SJCRH30 (cell line): Measurements from ENCODE around the gene ANKFN1. TPM values are rescaled to one million over a fixed set of nuclear protein-coding genes. Genes with fewer than 3 reads are reported as not detected.

Experiments used
- DNase-seq, 2 experiments: peaks; one replicate each; pipeline ENCODE4 v3.0.0-alpha.2; 2015 to 2020
- H3K27ac ChIP-seq: fragments of 250-450 bp; sonication (Bioruptor Pico); 2 replicates; pipeline ENCODE4 v1.5.1; 2020; ENCODE audit warnings: mild to moderate bottlenecking, moderate library complexity
- H3K27me3 ChIP-seq: fragments of 250-450 bp; sonication (Bioruptor Pico); 2 replicates; pipeline ENCODE4 v1.5.1; 2020; ENCODE audit warnings: mild to moderate bottlenecking, moderate library complexity
- H3K36me3 ChIP-seq: fragments of 250-450 bp; sonication (Bioruptor Pico); 2 replicates; pipeline ENCODE4 v1.5.1; 2020; ENCODE audit warnings: mild to moderate bottlenecking, moderate library complexity
- H3K4me1 ChIP-seq: fragments of 250-450 bp; sonication (Bioruptor Pico); 2 replicates; pipeline ENCODE4 v1.5.1; 2020; ENCODE audit warnings: mild to moderate bottlenecking, moderate library complexity
- H3K4me3 ChIP-seq: fragments of 250-450 bp; sonication (Bioruptor Pico); 2 replicates; pipeline ENCODE4 v1.5.1; 2020; ENCODE audit warnings: mild to moderate bottlenecking, moderate library complexity
- H3K9me3 ChIP-seq: fragments of 250-450 bp; sonication (Bioruptor Pico); replicated peaks from 2 replicates; pipeline ENCODE4 v1.5.1; 2020; ENCODE audit warnings: mild to moderate bottlenecking, moderate library complexity
- total RNA-seq: library from RNA; depleted of rRNA; stranded (reverse); fragments of >200 nt; shearing (Covaris generic); gene quantifications from 2 replicates; pipeline ENCODE4 v1.2.3, GENCODE V29; 2014

Gene ANKFN1
- total RNA-seq, 1 experiment from 2014 or later: 1.0 TPM

- no peaks in the 10 kb centered on the region for H3K27me3 ChIP-seq
- no peak overlapping the region for H3K27ac ChIP-seq
- H3K9me3 ChIP-seq: no peaks in the 10 kb centered on the region
- no peaks in the 10 kb centered on the region for H3K4me1 ChIP-seq
- DNase-seq: no peak
- H3K36me3 ChIP-seq: no peaks in the 10 kb centered on the region
- H3K4me3 ChIP-seq: no peak overlapping the region
Observed at GRCh38 chr17:56310782-56311181, 157.5 kb downstream of the ANKFN1 start.

- no peak for DNase-seq
- H3K9me3 ChIP-seq: no peaks in the 10 kb centered on the region
- H3K27me3 ChIP-seq: no peaks in the 10 kb centered on the region
- no peak overlapping the region for H3K4me3 ChIP-seq
- H3K27ac ChIP-seq: no peak overlapping the region
- no peaks in the 10 kb centered on the region for H3K36me3 ChIP-seq
- no peaks in the 10 kb centered on the region for H3K4me1 ChIP-seq
Observed at GRCh38 chr17:56313201-56313600, 159.9 kb downstream of the ANKFN1 start.

- DNase-seq: no peak
- Histone ChIP-seq H3K27me3 (no peaks in the 10 kb centered on the region), H3K27ac (no peak overlapping the region), H3K9me3 (no peaks in the 10 kb centered on the region), H3K36me3 (no peaks in the 10 kb centered on the region), H3K4me3 (no peak overlapping the region), H3K4me1 (no peaks in the 10 kb centered on the region)
Observed at GRCh38 chr17:56314026-56314425, 160.8 kb downstream of the ANKFN1 start.

GRCh38 chr17:56314984-56315602 lies 161.8 kb downstream of the ANKFN1 start:
- no peak overlapping the region for H3K4me3 ChIP-seq
- no peaks in the 10 kb centered on the region for H3K27me3 ChIP-seq
- H3K4me1 ChIP-seq: peaks cover 2% of the 10 kb centered on the region; the same call in 1 of the 2 replicates
- no peaks in the 10 kb centered on the region for H3K9me3 ChIP-seq
- H3K27ac ChIP-seq: no peak overlapping the region
- DNase-seq: no peak
- no peaks in the 10 kb centered on the region for H3K36me3 ChIP-seq

- Histone ChIP-seq H3K4me1 (peaks cover 3% of the 10 kb centered on the region; the same call in 1 of the 2 replicates), H3K27ac (no peak overlapping the region), H3K36me3 (no peaks in the 10 kb centered on the region), H3K9me3 (no peaks in the 10 kb centered on the region), H3K4me3 (no peak overlapping the region), H3K27me3 (no peaks in the 10 kb centered on the region)
- DNase-seq: no peak
Observed at GRCh38 chr17:56316604-56317003, 163.3 kb downstream of the ANKFN1 start.

GRCh38 chr17:56317351-56318208 lies 164.3 kb downstream of the ANKFN1 start:
- Histone ChIP-seq H3K27me3 (no peaks in the 10 kb centered on the region), H3K9me3 (no peaks in the 10 kb centered on the region), H3K4me3 (no peak overlapping the region), H3K4me1 (peaks cover 3% of the 10 kb centered on the region; the same call in 1 of the 2 replicates), H3K27ac (no peak overlapping the region), H3K36me3 (no peaks in the 10 kb centered on the region)
- DNase-seq: no peak

- Histone ChIP-seq H3K4me1 (peaks cover 6% of the 10 kb centered on the region), H3K36me3 (no peaks in the 10 kb centered on the region), H3K27ac (no peak overlapping the region), H3K4me3 (no peak overlapping the region), H3K27me3 (no peaks in the 10 kb centered on the region), H3K9me3 (no peaks in the 10 kb centered on the region)
- DNase-seq: peak in 1 of 2 experiments; percentile 67
Observed at GRCh38 chr17:56319531-56319930, 166.3 kb downstream of the ANKFN1 start.

GRCh38 chr17:56320443-56320842 lies 167.2 kb downstream of the ANKFN1 start:
- Histone ChIP-seq H3K36me3 (no peaks in the 10 kb centered on the region), H3K27me3 (no peaks in the 10 kb centered on the region), H3K4me1 (peaks cover 8% of the 10 kb centered on the region), H3K27ac (no peak overlapping the region), H3K4me3 (peak overlapping the region; percentile 22), H3K9me3 (no peaks in the 10 kb centered on the region)
- peak; percentile 9 to 44 for DNase-seq

- Histone ChIP-seq H3K4me1 (peaks cover 8% of the 10 kb centered on the region), H3K9me3 (no peaks in the 10 kb centered on the region), H3K27me3 (no peaks in the 10 kb centered on the region), H3K4me3 (no peak overlapping the region), H3K36me3 (no peaks in the 10 kb centered on the region), H3K27ac (no peak overlapping the region)
- no peak for DNase-seq
Observed at GRCh38 chr17:56322991-56323390, 169.7 kb downstream of the ANKFN1 start.

GRCh38 chr17:56324676-56325075 lies 171.4 kb downstream of the ANKFN1 start:
- H3K4me3 ChIP-seq: no peak overlapping the region
- no peaks in the 10 kb centered on the region for H3K27me3 ChIP-seq
- H3K4me1 ChIP-seq: peaks cover 8% of the 10 kb centered on the region
- no peaks in the 10 kb centered on the region for H3K9me3 ChIP-seq
- peak in 1 of 2 experiments; percentile 6 for DNase-seq
- H3K36me3 ChIP-seq: no peaks in the 10 kb centered on the region
- H3K27ac ChIP-seq: no peak overlapping the region

GRCh38 chr17:56325313-56326000 lies 172.2 kb downstream of the ANKFN1 start:
- no peak for DNase-seq

GRCh38 chr17:56326001-56326359 lies 172.7 kb downstream of the ANKFN1 start:
- Histone ChIP-seq H3K27me3 (no peaks in the 10 kb centered on the region), H3K27ac (no peak overlapping the region), H3K4me1 (peaks cover 5% of the 10 kb centered on the region), H3K9me3 (no peaks in the 10 kb centered on the region), H3K4me3 (no peak overlapping the region), H3K36me3 (no peaks in the 10 kb centered on the region)
- no peak for DNase-seq

More at GRCh38 chr17:56325313-56326000, 172.2 kb downstream of the ANKFN1 start:
- Histone ChIP-seq H3K36me3 (no peaks in the 10 kb centered on the region), H3K4me1 (peaks cover 5% of the 10 kb centered on the region), H3K9me3 (no peaks in the 10 kb centered on the region), H3K27me3 (no peaks in the 10 kb centered on the region), H3K27ac (no peak overlapping the region), H3K4me3 (no peak overlapping the region)

- H3K36me3 ChIP-seq: no peaks in the 10 kb centered on the region
- H3K9me3 ChIP-seq: peaks cover 7% of the 10 kb centered on the region; the same call in 1 of the 2 replicates
- H3K4me1 ChIP-seq: peaks cover 9% of the 10 kb centered on the region
- H3K27ac ChIP-seq: peak overlapping the region; percentile 65
- no peak overlapping the region for H3K4me3 ChIP-seq
- peak; percentile 59 to 82 for DNase-seq
- H3K27me3 ChIP-seq: no peaks in the 10 kb centered on the region
Observed at GRCh38 chr17:56347639-56348038, 194.4 kb downstream of the ANKFN1 start.

GRCh38 chr17:56350592-56350991 lies 197.3 kb downstream of the ANKFN1 start:
- peaks cover 9% of the 10 kb centered on the region for H3K4me1 ChIP-seq
- H3K9me3 ChIP-seq: peaks cover 7% of the 10 kb centered on the region; the same call in 1 of the 2 replicates
- no peak for DNase-seq
- H3K27me3 ChIP-seq: no peaks in the 10 kb centered on the region
- no peak overlapping the region for H3K4me3 ChIP-seq
- H3K36me3 ChIP-seq: no peaks in the 10 kb centered on the region
- no peak overlapping the region for H3K27ac ChIP-seq

- Histone ChIP-seq H3K9me3 (peaks cover 2% of the 10 kb centered on the region; the same call in 1 of the 2 replicates), H3K27ac (no peak overlapping the region), H3K36me3 (no peaks in the 10 kb centered on the region), H3K4me1 (peaks cover 9% of the 10 kb centered on the region), H3K4me3 (no peak overlapping the region), H3K27me3 (no peaks in the 10 kb centered on the region)
- DNase-seq: no peak
Observed at GRCh38 chr17:56351675-56352074, 198.4 kb downstream of the ANKFN1 start.
